GM21367 (cell line): ENCODE data around the gene POLR2B.
"Not testable (repeated sequence)": the region's sequence is repeated elsewhere in the genome, so short reads cannot be mapped to it uniquely, and the experiment has no call there.

Experiments
- ATAC-seq: cut with Tn5 transposase; IDR thresholded peaks from one replicate; pipeline ENCODE4 v1.9.1; 2021; ENCODE audit not compliant: unreplicated experiment

The POLR2B gene

GRCh38 chr4:56986192-56986591, 7.5 kb downstream of the POLR2B start:
- ATAC-seq = no peak

- no peak for ATAC-seq
Observed at GRCh38 chr4:56986952-56987351, 8.3 kb downstream of the POLR2B start.

- ATAC-seq = no peak
Observed at GRCh38 chr4:56990109-56990905, 11.6 kb downstream of the POLR2B start.

GRCh38 chr4:56995525-56995924, 16.8 kb downstream of the POLR2B start:
- ATAC-seq = no peak

- ATAC-seq = no peak
Observed at GRCh38 chr4:56999751-57000150, 21.1 kb downstream of the POLR2B start.

GRCh38 chr4:57013543-57014120, 34.9 kb downstream of the POLR2B start:
- ATAC-seq = no peak

GRCh38 chr4:57018980-57019379, 40.3 kb downstream of the POLR2B start:
- ATAC-seq = no peak

- ATAC-seq = no peak
Observed at GRCh38 chr4:57020467-57021101, 41.9 kb downstream of the POLR2B start.

GRCh38 chr4:57023104-57023503, 44.4 kb downstream of the POLR2B start:
- no peak for ATAC-seq

GRCh38 chr4:57034520-57034919, 55.8 kb downstream of the POLR2B start:
- ATAC-seq = no peak

- ATAC-seq = no peak
Observed at GRCh38 chr4:57037982-57038604, 59.4 kb downstream of the POLR2B start.

GRCh38 chr4:57039345-57039744, 60.6 kb downstream of the POLR2B start:
- ATAC-seq = no peak

- no peak for ATAC-seq
Observed at GRCh38 chr4:57040510-57040909, 61.8 kb downstream of the POLR2B start.

GRCh38 chr4:57041020-57041419, 62.3 kb downstream of the POLR2B start:
- no peak for ATAC-seq

GRCh38 chr4:57042711-57043169, 64.0 kb downstream of the POLR2B start:
- ATAC-seq = no peak

- no peak for ATAC-seq
Observed at GRCh38 chr4:57043347-57044251, 64.9 kb downstream of the POLR2B start.

- no peak for ATAC-seq
Observed at GRCh38 chr4:57044279-57044678, 65.6 kb downstream of the POLR2B start.

- no peak for ATAC-seq
Observed at GRCh38 chr4:57044996-57045395, 66.3 kb downstream of the POLR2B start.

GRCh38 chr4:57047046-57047445, 68.3 kb downstream of the POLR2B start:
- not testable (repeated sequence) for ATAC-seq

GRCh38 chr4:57048590-57049304, 70.1 kb downstream of the POLR2B start:
- ATAC-seq = no peak
